CD4-positive, alpha-beta T cell treated with Interleukin-10 for 1 hour (primary cell): ENCODE measurements around the gene FOXF1.

Experiments used
- DNase-seq: peaks from one replicate; pipeline ENCODE4 v3.0.0-alpha.2; 2020

The FOXF1 gene

GRCh38 chr16:86519649-86520316, 9.5 kb downstream of the FOXF1 start:
- peak; percentile 53 for DNase-seq

GRCh38 chr16:86520317-86521210, 10.2 kb downstream of the FOXF1 start:
- no peak for DNase-seq

DNA sequence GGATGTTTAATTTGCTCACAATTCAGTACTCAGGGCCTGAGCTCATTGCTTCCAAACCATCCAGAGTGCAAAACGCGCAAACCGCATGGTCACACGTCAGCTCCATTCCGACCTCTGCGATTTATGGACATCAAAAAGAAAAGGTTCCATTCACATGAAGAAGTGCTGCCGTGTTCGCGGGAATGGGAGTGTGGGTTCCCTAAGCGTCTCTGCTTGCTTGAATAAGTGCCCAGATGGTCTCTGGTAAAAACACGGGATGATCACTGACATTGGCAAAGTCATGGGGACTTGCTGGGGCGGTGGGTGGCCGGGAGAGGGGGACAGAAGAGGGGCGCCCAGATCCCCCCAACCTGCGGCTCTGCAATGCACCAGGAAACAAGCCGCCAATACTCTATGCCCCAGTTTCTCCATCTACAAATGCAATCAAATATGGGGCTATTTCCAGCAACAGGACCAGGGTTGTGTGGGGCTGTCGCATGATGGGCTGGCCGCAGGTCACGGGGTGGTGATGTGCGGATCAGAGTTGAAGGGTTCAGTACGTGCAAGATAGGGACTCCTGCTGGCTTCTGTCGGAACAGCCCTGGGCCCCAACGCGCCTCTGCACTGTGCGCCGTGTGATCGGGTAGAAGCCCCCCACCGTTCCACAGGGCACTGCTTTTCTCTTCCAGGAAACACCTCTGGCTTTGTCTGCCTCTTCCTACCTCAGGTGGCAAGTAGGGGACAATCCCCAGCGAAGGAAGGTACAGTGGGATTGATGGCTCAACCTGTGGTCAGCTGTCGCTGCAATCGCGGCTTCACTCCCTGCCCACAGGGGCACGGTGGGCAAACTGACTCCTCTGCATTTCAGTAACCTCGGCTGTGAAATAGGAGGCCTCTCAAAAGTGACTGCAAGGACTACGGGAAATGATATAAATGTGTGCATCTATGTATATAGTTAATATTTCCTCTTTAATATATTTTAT, 11.2 kb downstream of the FOXF1 start:
- DNase-seq: no peak

DNA sequence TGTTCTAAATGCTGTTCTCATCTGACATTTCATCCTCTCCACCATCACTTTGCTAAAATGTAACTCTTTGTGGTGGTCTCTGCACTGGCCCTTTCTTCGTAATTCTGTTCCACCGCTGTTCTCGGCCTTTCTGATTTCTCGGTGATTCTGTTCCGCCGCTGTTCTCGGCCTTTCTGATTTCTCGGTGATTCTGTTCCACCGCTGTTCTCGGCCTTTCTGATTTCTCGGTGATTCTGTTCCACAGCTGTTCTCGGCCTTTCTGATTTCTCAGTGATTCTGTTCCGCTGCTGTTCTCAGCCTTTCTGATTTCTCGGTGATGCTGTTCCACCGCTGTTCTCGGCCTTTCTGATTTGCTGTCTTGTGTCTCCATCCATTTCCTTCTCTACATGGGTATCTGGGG, 12.3 kb downstream of the FOXF1 start:
- DNase-seq: no peak

DNA sequence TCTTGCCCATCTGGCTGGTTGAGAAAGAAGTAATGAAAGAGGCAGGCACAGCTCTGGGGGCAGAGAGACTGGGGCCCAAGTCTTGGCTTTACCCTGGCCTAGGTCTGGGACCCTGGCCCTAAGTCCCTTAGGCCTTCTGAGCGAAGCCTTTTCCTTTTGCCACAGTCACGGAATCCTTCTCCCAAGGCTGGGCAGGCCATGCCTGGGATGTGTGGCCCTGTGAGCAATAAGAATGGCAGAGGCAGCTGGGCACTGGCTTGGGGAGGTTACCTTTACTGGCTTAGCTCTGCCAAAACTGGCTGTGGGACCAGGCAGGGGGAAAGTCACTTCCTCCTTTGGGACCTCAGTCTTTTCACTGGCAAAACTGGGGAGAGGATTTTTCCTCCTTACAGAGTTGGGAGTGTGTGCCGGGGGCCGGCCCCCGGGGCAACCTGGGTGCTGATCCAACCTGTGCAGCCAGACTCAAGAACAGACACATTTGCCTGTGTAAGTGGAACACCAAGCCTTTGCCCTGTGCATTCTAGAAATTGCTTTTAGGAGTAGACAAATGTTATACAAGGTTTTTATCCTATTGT, 12.9 kb downstream of the FOXF1 start:
- DNase-seq: no peak

DNA sequence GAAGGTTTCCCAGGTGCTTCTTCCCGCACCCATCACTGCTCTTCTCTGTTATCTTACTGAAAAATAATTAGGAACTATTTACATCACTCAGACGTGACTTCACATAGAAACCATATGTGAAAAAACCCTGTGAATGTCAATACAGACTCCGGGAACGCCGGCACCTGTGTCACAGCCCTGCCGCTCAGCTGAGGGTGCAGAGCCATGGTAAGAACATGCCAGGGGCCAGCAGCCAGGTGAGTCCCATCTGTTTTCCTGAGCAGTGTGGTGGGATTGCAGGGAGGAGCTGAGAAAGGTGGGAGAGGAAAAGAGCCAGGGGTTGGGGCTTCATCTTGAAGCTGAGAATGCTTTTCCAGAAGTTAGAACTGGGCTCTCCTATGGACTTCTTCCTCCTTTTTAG, 13.7 kb downstream of the FOXF1 start:
- no peak for DNase-seq

- no peak for DNase-seq
Observed at GRCh38 chr16:86525696-86526095, 15.4 kb downstream of the FOXF1 start.

DNA sequence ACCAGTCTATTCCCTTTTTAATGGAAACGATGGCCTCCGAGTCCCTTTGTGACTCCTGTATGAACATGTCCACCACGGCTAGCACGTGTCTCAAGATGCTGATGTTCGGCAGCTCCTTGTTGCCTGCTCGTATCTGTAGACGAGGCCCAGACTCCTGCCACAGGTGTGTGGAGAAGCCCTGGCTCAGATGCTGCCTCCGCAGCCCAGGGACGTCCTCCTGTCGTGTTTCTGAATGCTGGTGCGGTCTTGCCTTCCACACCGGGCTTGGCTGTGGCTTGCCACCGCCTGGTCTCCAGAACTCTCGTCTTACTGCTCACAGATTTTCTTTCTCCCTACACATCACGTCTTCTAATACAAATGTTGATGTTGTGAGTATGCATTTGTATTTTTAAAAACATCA, 17.0 kb downstream of the FOXF1 start:
- no peak for DNase-seq

- no peak for DNase-seq
Observed at GRCh38 chr16:86528061-86528929, 18.0 kb downstream of the FOXF1 start.

DNA sequence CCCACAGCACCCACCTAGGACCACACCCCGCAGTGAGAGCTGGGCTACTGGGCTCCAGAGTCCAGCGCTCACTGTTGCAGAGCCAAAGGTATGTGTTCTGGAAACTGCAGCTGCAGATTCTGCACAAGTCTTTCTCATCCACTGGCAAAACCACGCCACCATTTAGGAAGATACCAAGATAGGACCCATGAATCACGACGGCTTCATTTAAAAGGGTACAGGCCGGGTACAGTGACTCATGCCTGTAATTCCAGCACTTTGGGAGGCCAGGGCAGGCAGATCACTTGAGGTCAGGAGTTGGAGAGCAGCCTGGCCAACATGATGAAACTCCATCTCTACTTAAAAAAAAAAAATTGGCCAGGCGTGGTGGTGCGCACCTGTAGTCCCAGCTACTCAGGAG, 18.8 kb downstream of the FOXF1 start:
- DNase-seq: no peak

- no peak for DNase-seq
Observed at GRCh38 chr16:86530251-86531190, 20.2 kb downstream of the FOXF1 start.

DNA sequence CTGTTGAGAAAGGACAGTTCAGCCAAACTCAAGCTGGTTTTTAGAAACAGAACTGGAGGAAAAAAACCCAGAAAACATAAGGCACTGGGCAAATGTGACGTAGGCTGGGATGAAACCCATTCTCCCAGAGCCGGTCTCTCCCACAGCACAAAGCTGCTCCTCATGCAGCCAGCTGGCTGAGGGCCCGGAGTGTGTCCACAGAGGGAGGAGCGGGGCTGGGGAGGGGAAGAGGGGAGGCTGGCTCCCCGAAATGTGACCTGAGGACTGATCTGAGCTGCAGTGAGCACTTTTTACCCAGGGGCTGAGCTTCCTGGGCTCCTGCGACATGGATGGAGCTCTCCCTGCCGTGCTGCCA, 20.8 kb downstream of the FOXF1 start:
- no peak for DNase-seq

- no peak for DNase-seq
Observed at GRCh38 chr16:86531641-86532525, 21.6 kb downstream of the FOXF1 start.

- no peak for DNase-seq
Observed at GRCh38 chr16:86532526-86532815, 22.1 kb downstream of the FOXF1 start.

DNA sequence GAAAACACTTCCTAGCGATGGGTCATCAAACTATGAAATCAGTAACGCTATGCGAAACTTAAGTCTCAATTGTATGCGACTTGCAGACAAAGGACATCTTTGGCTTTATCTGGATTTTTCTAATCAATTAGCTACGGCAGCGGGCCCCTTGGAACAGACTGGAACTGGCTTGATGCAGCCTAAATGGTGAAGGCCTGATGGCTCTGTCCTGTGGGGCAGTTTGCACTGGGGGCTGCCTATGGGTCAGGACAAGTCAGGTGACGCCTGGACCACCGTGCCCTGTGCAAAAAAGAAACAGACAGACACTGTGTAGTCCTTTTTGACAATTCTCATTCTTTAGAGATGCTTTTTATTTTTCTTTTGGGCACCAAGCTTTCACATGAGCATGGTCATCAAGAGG, 22.7 kb downstream of the FOXF1 start:
- no peak for DNase-seq

GRCh38 chr16:86533767-86534351, 23.5 kb downstream of the FOXF1 start:
- no peak for DNase-seq

GRCh38 chr16:86534779-86535615, 24.7 kb downstream of the FOXF1 start:
- no peak for DNase-seq

DNA sequence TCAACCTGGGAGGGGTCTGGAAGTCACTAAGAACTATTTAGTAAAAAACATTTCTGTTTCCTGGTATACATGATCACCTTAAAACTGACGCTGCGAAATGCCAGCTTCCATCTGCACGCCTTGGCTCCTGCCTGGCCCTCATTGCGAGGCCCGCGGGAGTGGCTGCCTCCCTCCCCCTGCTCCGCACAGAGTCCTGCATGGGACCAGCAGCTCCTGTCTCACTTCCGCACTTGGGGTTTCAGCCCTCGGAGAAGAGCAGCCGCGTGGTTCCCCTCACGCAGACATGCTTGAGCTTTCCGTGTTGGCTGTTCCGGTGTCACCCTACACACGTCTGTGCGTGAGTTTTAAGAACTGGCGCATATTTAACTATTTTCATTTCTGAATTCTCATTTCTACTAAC, 26.3 kb downstream of the FOXF1 start:
- no peak for DNase-seq

- DNase-seq: no peak
Observed at GRCh38 chr16:86537486-86537885, 27.2 kb downstream of the FOXF1 start.
